ENCODE measurements around the gene CNNM1. TPM values are rescaled to one million over a fixed set of nuclear protein-coding genes. Genes with fewer than 3 reads are reported as not detected.

Gene CNNM1
- total RNA-seq, 4 donors from 2014 or later = 0.40 to 2.5 (median 0.87) TPM

- TF ChIP-seq CTCF (IDR thresholded peaks at IDR 0.05) (no peak), POLR2A (IDR thresholded peaks at IDR 0.05) (no peak)
- no peak overlapping the region for H3K4me3 ChIP-seq
Measured at GRCh38 chr10:99337901-99338300, 8.7 kb downstream of the CNNM1 start.

GRCh38 chr10:99339077-99339476 lies 9.9 kb downstream of the CNNM1 start:
- Histone ChIP-seq H3K9me3 (no peaks in the 10 kb centered on the region), H3K27ac (no peak overlapping the region), H3K36me3 (no peaks in the 10 kb centered on the region), H3K4me3 (no peak overlapping the region), H3K4me1 (no peaks in the 10 kb centered on the region), H3K27me3 (no peaks in the 10 kb centered on the region)
- TF ChIP-seq CTCF (IDR thresholded peaks at IDR 0.05) (no peak), POLR2A (IDR thresholded peaks at IDR 0.05) (no peak)
- no peak for DNase-seq

More at GRCh38 chr10:99337901-99338300, 8.7 kb downstream of the CNNM1 start:
- no peak overlapping the region for H3K27ac ChIP-seq
- no peaks in the 10 kb centered on the region for H3K4me1 ChIP-seq
- H3K36me3 ChIP-seq = no peaks in the 10 kb centered on the region
- H3K9me3 ChIP-seq = no peaks in the 10 kb centered on the region
- no peak for DNase-seq
- H3K27me3 ChIP-seq = no peaks in the 10 kb centered on the region

- no peak overlapping the region for H3K4me3 ChIP-seq
- H3K4me1 ChIP-seq = no peaks in the 10 kb centered on the region
- DNase-seq = no peak
- no peaks in the 10 kb centered on the region for H3K27me3 ChIP-seq
- no peak overlapping the region for H3K27ac ChIP-seq
- TF ChIP-seq POLR2A (IDR thresholded peaks at IDR 0.05) = no peak
- TF ChIP-seq CTCF (IDR thresholded peaks at IDR 0.05) = no peak
- H3K9me3 ChIP-seq = no peaks in the 10 kb centered on the region
- H3K36me3 ChIP-seq = no peaks in the 10 kb centered on the region
Measured at GRCh38 chr10:99339563-99340047, 10.4 kb downstream of the CNNM1 start.

- Histone ChIP-seq H3K27ac (no peak overlapping the region), H3K9me3 (no peaks in the 10 kb centered on the region), H3K4me1 (no peaks in the 10 kb centered on the region), H3K4me3 (no peak overlapping the region), H3K27me3 (no peaks in the 10 kb centered on the region), H3K36me3 (no peaks in the 10 kb centered on the region)
- DNase-seq = no peak
- TF ChIP-seq POLR2A (IDR thresholded peaks at IDR 0.05) (no peak), CTCF (IDR thresholded peaks at IDR 0.05) (no peak)
Measured at GRCh38 chr10:99340650-99341049, 11.5 kb downstream of the CNNM1 start.

GRCh38 chr10:99341248-99341647 lies 12.1 kb downstream of the CNNM1 start:
- DNase-seq = no peak
- TF ChIP-seq CTCF (IDR thresholded peaks at IDR 0.05) (no peak), POLR2A (IDR thresholded peaks at IDR 0.05) (no peak)
- no peaks in the 10 kb centered on the region for H3K4me1 ChIP-seq
- no peaks in the 10 kb centered on the region for H3K27me3 ChIP-seq
- no peak overlapping the region for H3K4me3 ChIP-seq
- no peaks in the 10 kb centered on the region for H3K9me3 ChIP-seq
- peak overlapping the region in 3 of 4 donors; percentile 8 to 21 (median 16) for H3K27ac ChIP-seq
- H3K36me3 ChIP-seq = no peaks in the 10 kb centered on the region
